GM12878 (cell line): ENCODE measurements around the gene RAB44. TPM values are rescaled to one million over a fixed set of nuclear protein-coding genes. Genes with fewer than 3 reads are reported as not detected.
A peak's percentile ranks its signal among the peaks of the same experiment; 100 is the strongest.

Source experiments
- BHLHE40 ChIP-seq, 2 experiments: fragments of 450-650 bp in 1 of 2; IDR thresholded peaks; 2 replicates each; pipeline ENCODE4 v1.6.1; 2011 to 2017; ENCODE audit warnings: low read depth in 2 of 2, borderline replicate concordance in 1 of 2, improper control_type of control experiment in 1 of 2, low read length in 1 of 2, mild to moderate bottlenecking in 1 of 2
- CEBPB ChIP-seq, 2 experiments: fragments of 150-350 bp in 1 of 2; IDR thresholded peaks; 2 replicates each; pipeline ENCODE4 v1.6.1; 2012 to 2014; ENCODE audit warnings: low read depth in 2 of 2, low read length in 2 of 2, borderline replicate concordance in 1 of 2, inconsistent platforms in 1 of 2
- DPF2 ChIP-seq: fragments of 450-650 bp; IDR thresholded peaks from 2 replicates; pipeline ENCODE4 v1.6.1; 2017; ENCODE audit warnings: mild to moderate bottlenecking
- EED ChIP-seq: sonication (generic); IDR thresholded peaks from 2 replicates; pipeline ENCODE4 v1.6.1; 2016; ENCODE audit warnings: antibody characterized with exemption, low read depth
- ELK1 ChIP-seq: IDR thresholded peaks from 2 replicates; pipeline ENCODE4 v1.6.1; 2012; ENCODE audit warnings: low read depth, low read length, improper control_type of control experiment
- FOS ChIP-seq: IDR thresholded peaks from 3 replicates; pipeline ENCODE4 v1.6.1; 2011; ENCODE audit warnings: borderline replicate concordance; ENCODE audit not compliant: insufficient read length; ENCODE audit errors: extremely low read depth
- HDAC2 ChIP-seq: fragments of 200-600 bp; sonication (generic); IDR thresholded peaks from 2 replicates; pipeline ENCODE4 v1.6.1; 2017
- IKZF1 ChIP-seq: fragments of 450-650 bp; conservative IDR thresholded peaks from 2 replicates; pipeline ENCODE4 v1.6.1; 2017; ENCODE audit warnings: antibody characterized with exemption, mild to moderate bottlenecking
- IRF4 ChIP-seq: IDR thresholded peaks from 2 replicates; pipeline ENCODE4 v1.6.1; 2011; ENCODE audit warnings: low read depth, low read length
- JUNB ChIP-seq: IDR thresholded peaks from 2 replicates; pipeline ENCODE4 v1.6.1; 2016; ENCODE audit warnings: antibody characterized with exemption, mild to moderate bottlenecking
- MAX ChIP-seq: IDR thresholded peaks from 2 replicates; pipeline ENCODE4 v1.6.1; 2012; ENCODE audit warnings: low read depth, low read length, improper control_type of control experiment
- NRF1 ChIP-seq: conservative IDR thresholded peaks from 2 replicates; pipeline ENCODE4 v1.6.1; 2011; ENCODE audit warnings: mild to moderate bottlenecking, low read depth, low read length, improper control_type of control experiment
- POLR2A ChIP-seq: IDR thresholded peaks from 2 replicates; pipeline ENCODE4 v1.6.1; 2011; ENCODE audit warnings: low read depth, mild to moderate bottlenecking, low read length
- RAD21 ChIP-seq: IDR thresholded peaks from 2 replicates; pipeline ENCODE4 v1.6.1; 2011; ENCODE audit warnings: mild to moderate bottlenecking, low read depth, low read length, moderate library complexity; ENCODE audit not compliant: insufficient read depth
- RCOR1 ChIP-seq: conservative IDR thresholded peaks from 2 replicates; pipeline ENCODE4 v1.6.1; 2012; ENCODE audit warnings: low read depth, low read length, improper control_type of control experiment
- RFX5 ChIP-seq: IDR thresholded peaks from 2 replicates; pipeline ENCODE4 v1.6.1; 2011; ENCODE audit warnings: low read depth, low read length, improper control_type of control experiment
- SMAD1 ChIP-seq: fragments of 450-650 bp; IDR thresholded peaks from 2 replicates; pipeline ENCODE4 v1.6.1; 2018; ENCODE audit warnings: mild to moderate bottlenecking, low read depth; ENCODE audit not compliant: partially characterized antibody
- SPI1 ChIP-seq: IDR thresholded peaks from 2 replicates; pipeline ENCODE4 v1.6.1; 2011; ENCODE audit warnings: low read depth, mild to moderate bottlenecking, low read length, moderate library complexity, borderline replicate concordance; ENCODE audit not compliant: insufficient read depth
- YY1 ChIP-seq: IDR thresholded peaks from 2 replicates; pipeline ENCODE4 v1.6.1; 2011; ENCODE audit warnings: low read depth, mild to moderate bottlenecking, low read length
- polyA plus RNA-seq, 11 experiments: library from polyadenylated mRNA; depleted of rRNA in 4 of 11; unstranded in 6 of 11; stranded (reverse) in 5 of 11; fragments of >200 nt; fragmentation: Nextera tagmentation in 4 of 11; fragmentation: Illumina TruSeq in 1 of 11; extraction: Ambion mirVana in 4 of 11; extraction: Trizol in 1 of 11; gene quantifications; 1 replicate in 1 of 11; 2 replicates in 10 of 11; pipeline versions ENCODE4 v1.2.1 to v1.2.3, GENCODE V29; 2011 to 2016; ENCODE audit warnings: inconsistent platforms in 2 of 11, missing spikeins in 2 of 11, low read depth in 1 of 11
- total RNA-seq, 4 experiments: library from RNA; depleted of rRNA in 3 of 4; stranded (reverse); fragments of >200 nt in 3 of 4; fragmentation: Illumina TruSeq in 1 of 4; extraction: Trizol in 1 of 4; gene quantifications; 2 replicates each; pipeline versions ENCODE4 v1.2.1 to v1.2.3, GENCODE V29; 2013 to 2021
- TF ChIP-seq, protein P1 (sequence below): fragments of 450-650 bp; IDR thresholded peaks from 2 replicates; pipeline ENCODE4 v1.6.1; 2017; ENCODE audit warnings: mild to moderate bottlenecking, moderate library complexity
- TF ChIP-seq, protein P2 (sequence below): IDR thresholded peaks from 2 replicates; pipeline ENCODE4 v1.6.1; 2011; ENCODE audit warnings: borderline replicate concordance, low read depth, mild to moderate bottlenecking, moderate library complexity, mixed read lengths, low read length; ENCODE audit not compliant: insufficient read depth; ENCODE audit errors: extremely low read length
- TF ChIP-seq, protein P3 (sequence below): fragments of 450-650 bp; formaldehyde crosslinking; IDR thresholded peaks from 2 replicates; pipeline ENCODE4 v1.4.0; 2022; ENCODE audit warnings: mild to moderate bottlenecking, moderate library complexity

RAB44 gene
- total and polyA plus RNA-seq, 10 of the 15 experiments (the other 5 are each of a cell fraction or from before 2014, with no cell fraction given): 0.01 to 0.08 (median 0.05) TPM; not detected in 2

DNA sequence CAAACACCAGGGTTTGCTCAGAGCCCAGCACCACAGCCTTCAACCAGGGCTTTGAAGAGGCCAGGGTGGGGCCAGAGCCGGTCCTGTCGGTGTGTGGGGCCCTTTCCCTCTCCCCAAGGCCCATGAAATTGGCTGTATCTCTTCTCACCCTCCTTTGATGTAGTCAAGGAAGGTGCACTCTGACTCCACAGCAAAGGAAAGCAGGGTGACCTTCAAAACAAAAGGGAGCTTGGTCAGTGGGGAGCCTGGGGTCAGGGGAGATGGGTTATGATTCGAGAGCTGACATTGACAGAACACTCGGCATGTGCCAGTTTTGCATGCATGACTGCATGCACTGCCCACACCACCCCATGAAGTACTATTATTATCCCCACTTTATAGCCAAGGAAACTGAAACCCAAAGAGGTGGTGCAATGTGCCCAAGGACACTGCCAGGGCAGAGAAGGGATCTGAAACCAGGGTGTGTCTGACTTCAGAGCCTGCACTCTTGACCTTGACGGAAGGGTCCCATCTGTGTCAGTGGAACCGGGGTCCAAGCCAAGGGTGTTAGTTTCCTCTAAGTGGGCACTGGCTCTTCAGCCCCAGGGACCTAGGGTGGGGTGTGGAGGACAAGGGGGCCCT lies 55.4 kb downstream of the RAB44 start (continued):
- TF ChIP-seq, protein P1, sequence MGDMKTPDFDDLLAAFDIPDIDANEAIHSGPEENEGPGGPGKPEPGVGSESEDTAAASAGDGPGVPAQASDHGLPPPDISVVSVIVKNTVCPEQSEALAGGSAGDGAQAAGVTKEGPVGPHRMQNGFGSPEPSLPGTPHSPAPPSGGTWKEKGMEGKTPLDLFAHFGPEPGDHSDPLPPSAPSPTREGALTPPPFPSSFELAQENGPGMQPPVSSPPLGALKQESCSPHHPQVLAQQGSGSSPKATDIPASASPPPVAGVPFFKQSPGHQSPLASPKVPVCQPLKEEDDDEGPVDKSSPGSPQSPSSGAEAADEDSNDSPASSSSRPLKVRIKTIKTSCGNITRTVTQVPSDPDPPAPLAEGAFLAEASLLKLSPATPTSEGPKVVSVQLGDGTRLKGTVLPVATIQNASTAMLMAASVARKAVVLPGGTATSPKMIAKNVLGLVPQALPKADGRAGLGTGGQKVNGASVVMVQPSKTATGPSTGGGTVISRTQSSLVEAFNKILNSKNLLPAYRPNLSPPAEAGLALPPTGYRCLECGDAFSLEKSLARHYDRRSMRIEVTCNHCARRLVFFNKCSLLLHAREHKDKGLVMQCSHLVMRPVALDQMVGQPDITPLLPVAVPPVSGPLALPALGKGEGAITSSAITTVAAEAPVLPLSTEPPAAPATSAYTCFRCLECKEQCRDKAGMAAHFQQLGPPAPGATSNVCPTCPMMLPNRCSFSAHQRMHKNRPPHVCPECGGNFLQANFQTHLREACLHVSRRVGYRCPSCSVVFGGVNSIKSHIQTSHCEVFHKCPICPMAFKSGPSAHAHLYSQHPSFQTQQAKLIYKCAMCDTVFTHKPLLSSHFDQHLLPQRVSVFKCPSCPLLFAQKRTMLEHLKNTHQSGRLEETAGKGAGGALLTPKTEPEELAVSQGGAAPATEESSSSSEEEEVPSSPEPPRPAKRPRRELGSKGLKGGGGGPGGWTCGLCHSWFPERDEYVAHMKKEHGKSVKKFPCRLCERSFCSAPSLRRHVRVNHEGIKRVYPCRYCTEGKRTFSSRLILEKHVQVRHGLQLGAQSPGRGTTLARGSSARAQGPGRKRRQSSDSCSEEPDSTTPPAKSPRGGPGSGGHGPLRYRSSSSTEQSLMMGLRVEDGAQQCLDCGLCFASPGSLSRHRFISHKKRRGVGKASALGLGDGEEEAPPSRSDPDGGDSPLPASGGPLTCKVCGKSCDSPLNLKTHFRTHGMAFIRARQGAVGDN: peak; percentile 55; the same call in 1 of the 2 replicates
- no peak for TF ChIP-seq RAD21
- no peak for TF ChIP-seq SMAD1
- TF ChIP-seq DPF2: peak; percentile 84; the same call in 1 of the 2 replicates
- no peak for TF ChIP-seq JUNB
- no peak for TF ChIP-seq POLR2A
- 0 out of 2 replicates have a peak, but pooled peaks have one; percentile 29 for TF ChIP-seq IRF4
- no peak for TF ChIP-seq CEBPB (IDR thresholded peaks at IDR 0.05; ENCODE audit: borderline replicate concordance in 1 of 2, low read depth in 2 of 2, low read length in 2 of 2)
- no peak for TF ChIP-seq YY1
- peak; percentile 87 for TF ChIP-seq EED
- TF ChIP-seq HDAC2: no peak
- peak; percentile 91 for TF ChIP-seq SPI1
- TF ChIP-seq FOS: no peak
- TF ChIP-seq, protein P2, sequence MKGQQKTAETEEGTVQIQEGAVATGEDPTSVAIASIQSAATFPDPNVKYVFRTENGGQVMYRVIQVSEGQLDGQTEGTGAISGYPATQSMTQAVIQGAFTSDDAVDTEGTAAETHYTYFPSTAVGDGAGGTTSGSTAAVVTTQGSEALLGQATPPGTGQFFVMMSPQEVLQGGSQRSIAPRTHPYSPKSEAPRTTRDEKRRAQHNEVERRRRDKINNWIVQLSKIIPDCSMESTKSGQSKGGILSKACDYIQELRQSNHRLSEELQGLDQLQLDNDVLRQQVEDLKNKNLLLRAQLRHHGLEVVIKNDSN: no peak
- TF ChIP-seq ELK1: no peak
- no peak for TF ChIP-seq RCOR1
- TF ChIP-seq NRF1: no peak
- TF ChIP-seq BHLHE40 (IDR thresholded peaks at IDR 0.05; ENCODE audit: borderline replicate concordance in 1 of 2, low read depth in 2 of 2, low read length in 1 of 2): peak; percentile 89 to 90
- TF ChIP-seq MAX: no peak
- TF ChIP-seq, protein P3, sequence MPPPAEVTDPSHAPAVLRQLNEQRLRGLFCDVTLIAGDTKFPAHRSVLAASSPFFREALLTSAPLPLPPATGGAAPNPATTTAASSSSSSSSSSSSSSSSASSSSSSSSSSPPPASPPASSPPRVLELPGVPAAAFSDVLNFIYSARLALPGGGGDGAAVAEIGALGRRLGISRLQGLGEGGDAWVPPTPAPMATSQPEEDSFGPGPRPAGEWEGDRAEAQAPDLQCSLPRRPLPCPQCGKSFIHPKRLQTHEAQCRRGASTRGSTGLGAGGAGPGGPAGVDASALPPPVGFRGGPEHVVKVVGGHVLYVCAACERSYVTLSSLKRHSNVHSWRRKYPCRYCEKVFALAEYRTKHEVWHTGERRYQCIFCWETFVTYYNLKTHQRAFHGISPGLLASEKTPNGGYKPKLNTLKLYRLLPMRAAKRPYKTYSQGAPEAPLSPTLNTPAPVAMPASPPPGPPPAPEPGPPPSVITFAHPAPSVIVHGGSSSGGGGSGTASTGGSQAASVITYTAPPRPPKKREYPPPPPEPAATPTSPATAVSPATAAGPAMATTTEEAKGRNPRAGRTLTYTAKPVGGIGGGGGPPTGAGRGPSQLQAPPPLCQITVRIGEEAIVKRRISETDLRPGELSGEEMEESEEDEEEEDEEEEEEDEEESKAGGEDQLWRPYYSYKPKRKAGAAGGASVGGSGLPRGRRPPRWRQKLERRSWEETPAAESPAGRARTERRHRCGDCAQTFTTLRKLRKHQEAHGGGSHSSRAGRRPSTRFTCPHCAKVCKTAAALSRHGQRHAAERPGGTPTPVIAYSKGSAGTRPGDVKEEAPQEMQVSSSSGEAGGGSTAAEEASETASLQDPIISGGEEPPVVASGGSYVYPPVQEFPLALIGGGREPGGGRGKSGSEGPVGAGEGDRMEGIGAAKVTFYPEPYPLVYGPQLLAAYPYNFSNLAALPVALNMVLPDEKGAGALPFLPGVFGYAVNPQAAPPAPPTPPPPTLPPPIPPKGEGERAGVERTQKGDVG (CRISPR knock-in tag): no peak
- TF ChIP-seq IKZF1: peak; percentile 93
- no peak for TF ChIP-seq RFX5
